Astrocyte (in vitro differentiated cells and primary cell): ENCODE data around the gene PRRC2B. TPM values are rescaled to one million over a fixed set of nuclear protein-coding genes. Genes with fewer than 3 reads are reported as not detected.

ENCODE experiments used
- DNase-seq: peaks from one replicate; pipeline ENCODE4 v3.0.0-alpha.2; 2010; ENCODE audit warnings: low read depth
- FAIRE-seq: peaks from 2 replicates; lab custom pipeline; 2011; peaks lifted over from hg19 to GRCh38; lab: Jason Lieb, UNC
- H2AFZ ChIP-seq: 2 replicates; pipeline ENCODE4 v1.6.0; 2012; ENCODE audit warnings: low read depth, low read length, inconsistent platforms
- H3K27ac ChIP-seq: 2 replicates; pipeline ENCODE4 v1.5.1; 2011; ENCODE audit warnings: low read depth, low read length, inconsistent platforms
- H3K27me3 ChIP-seq: 2 replicates; pipeline ENCODE4 v1.6.0; 2011; ENCODE audit warnings: low read length, inconsistent platforms; ENCODE audit not compliant: insufficient read depth
- H3K36me3 ChIP-seq: 2 replicates; pipeline ENCODE4 v1.5.1; 2011; ENCODE audit warnings: low read length, inconsistent platforms; ENCODE audit not compliant: insufficient read depth
- H3K4me1 ChIP-seq: 2 replicates; pipeline ENCODE4 v1.5.1; 2011; ENCODE audit warnings: low read length, inconsistent platforms; ENCODE audit not compliant: insufficient read depth
- H3K4me2 ChIP-seq: 2 replicates; pipeline ENCODE4 v1.6.0; 2012; ENCODE audit warnings: low read length, inconsistent platforms
- H3K4me3 ChIP-seq: 2 replicates; pipeline ENCODE4 v1.5.1; 2011; ENCODE audit warnings: low read depth, mild to moderate bottlenecking, low read length, inconsistent platforms; ENCODE audit not compliant: insufficient read depth
- H3K79me2 ChIP-seq: 2 replicates; pipeline ENCODE4 v1.6.0; 2012; ENCODE audit warnings: mild to moderate bottlenecking, low read length, inconsistent platforms; ENCODE audit not compliant: insufficient read depth
- H3K9ac ChIP-seq: 2 replicates; pipeline ENCODE4 v1.6.0; 2012; ENCODE audit warnings: mild to moderate bottlenecking, low read length, inconsistent platforms
- H3K9me3 ChIP-seq: 2 replicates; pipeline ENCODE4 v1.5.1; 2012; ENCODE audit warnings: low read depth, mild to moderate bottlenecking, low read length, inconsistent platforms; ENCODE audit not compliant: insufficient read depth
- H4K20me1 ChIP-seq: 2 replicates; pipeline ENCODE4 v1.6.0; 2012; ENCODE audit warnings: low read length, inconsistent platforms; ENCODE audit not compliant: insufficient read depth
- H3K27ac Mint-ChIP-seq: one replicate; pipeline ENCODE4 v1.8.0; 2021; ENCODE audit warnings: mild to moderate bottlenecking, mixed read lengths; ENCODE audit not compliant: unreplicated experiment
- H3K27me3 Mint-ChIP-seq: one replicate; pipeline ENCODE4 v1.8.0; 2021; ENCODE audit warnings: low read depth, mixed read lengths; ENCODE audit not compliant: unreplicated experiment
- H3K36me3 Mint-ChIP-seq: one replicate; pipeline ENCODE4 v1.8.0; 2021; ENCODE audit warnings: low read depth, mixed read lengths; ENCODE audit not compliant: unreplicated experiment
- H3K4me1 Mint-ChIP-seq: one replicate; pipeline ENCODE4 v1.8.0; 2021; ENCODE audit warnings: low read depth, mixed read lengths; ENCODE audit not compliant: unreplicated experiment
- H3K4me3 Mint-ChIP-seq: one replicate; pipeline ENCODE4 v1.8.0; 2021; ENCODE audit warnings: mild to moderate bottlenecking, moderate library complexity, mixed read lengths; ENCODE audit not compliant: unreplicated experiment
- H3K9me3 Mint-ChIP-seq: one replicate; pipeline ENCODE4 v1.8.0; 2021; ENCODE audit warnings: mild to moderate bottlenecking, mixed read lengths; ENCODE audit not compliant: unreplicated experiment
- EZH2 ChIP-seq: IDR thresholded peaks from 2 replicates; pipeline ENCODE4 v1.6.1; 2012; ENCODE audit warnings: mild to moderate bottlenecking, low read length, inconsistent platforms; ENCODE audit not compliant: insufficient read depth
- total RNA-seq: library from RNA; stranded (reverse); gene quantifications from 2 replicates; pipeline ENCODE4 v1.2.1, GENCODE V29; 2021
- TF ChIP-seq, protein P1 (sequence below): IDR thresholded peaks from 2 replicates; pipeline ENCODE4 v1.5.1; 2011; ENCODE audit warnings: low read depth, mild to moderate bottlenecking, inconsistent platforms, low read length, moderate library complexity; ENCODE audit not compliant: insufficient read depth

Gene PRRC2B
- total RNA-seq, 1 donor from 2014 or later, result 292 TPM

DNA sequence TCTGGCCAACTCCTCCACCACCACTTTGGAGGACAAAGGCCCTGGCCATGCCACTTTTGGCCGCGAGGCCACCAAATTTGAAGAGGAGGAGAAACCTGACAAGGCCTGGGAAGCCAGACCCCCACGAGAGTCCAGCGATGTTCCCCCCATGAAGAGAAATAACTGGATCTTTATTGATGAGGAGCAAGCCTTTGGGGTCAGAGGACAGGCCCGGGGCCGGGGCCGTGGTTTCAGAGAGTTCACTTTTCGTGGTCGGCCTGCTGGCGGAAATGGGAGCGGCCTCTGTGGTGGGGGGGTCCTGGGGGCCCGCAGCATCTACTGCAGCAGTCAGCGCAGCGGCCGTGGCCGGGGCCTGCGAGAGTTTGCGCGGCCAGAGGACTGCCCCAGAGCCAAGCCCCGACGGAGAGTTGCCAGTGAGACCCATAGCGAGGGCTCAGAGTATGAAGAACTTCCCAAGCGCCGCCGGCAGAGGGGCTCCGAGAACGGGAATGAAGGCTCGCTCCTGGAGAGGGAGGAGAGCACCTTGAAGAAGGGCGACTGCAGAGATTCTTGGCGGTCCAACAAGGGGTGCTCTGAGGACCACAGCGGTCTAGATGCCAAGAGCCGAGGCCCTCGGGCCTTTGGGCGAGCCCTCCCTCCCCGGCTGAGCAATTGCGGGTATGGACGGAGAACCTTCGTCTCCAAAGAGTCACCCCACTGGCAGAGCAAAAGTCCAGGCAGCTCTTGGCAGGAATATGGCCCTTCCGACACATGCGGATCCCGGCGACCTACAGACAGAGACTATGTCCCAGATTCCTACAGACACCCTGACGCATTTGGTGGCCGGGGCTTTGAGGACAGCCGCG is 81.4 kb downstream of the PRRC2B start:
- no peaks in the 10 kb centered on the region for H3K27me3 Mint-ChIP-seq
- H3K36me3 ChIP-seq, result peaks cover 63% of the 10 kb centered on the region
- no peak for FAIRE-seq
- peaks cover 2% of the 10 kb centered on the region for H3K9me3 Mint-ChIP-seq
- no peaks in the 10 kb centered on the region for H3K4me1 ChIP-seq
- no peak overlapping the region for H3K4me2 ChIP-seq
- no peak for DNase-seq
- H2AFZ ChIP-seq, result no peak overlapping the region
- no peaks in the 10 kb centered on the region for H3K27me3 ChIP-seq
- H3K36me3 Mint-ChIP-seq, result peaks cover 10% of the 10 kb centered on the region
- no peak overlapping the region for H3K4me3 Mint-ChIP-seq
- H3K4me1 Mint-ChIP-seq, result no peaks in the 10 kb centered on the region
- no peaks in the 10 kb centered on the region for H3K9me3 ChIP-seq
- H3K79me2 ChIP-seq, result peaks cover 86% of the 10 kb centered on the region
- no peak overlapping the region for H3K27ac Mint-ChIP-seq
- peaks cover 93% of the 10 kb centered on the region for H4K20me1 ChIP-seq
- H3K27ac ChIP-seq, result no peak overlapping the region
- H3K9ac ChIP-seq, result no peak overlapping the region
- H3K4me3 ChIP-seq, result no peak overlapping the region
- TF ChIP-seq EZH2, result no peak
- TF ChIP-seq, protein P1, sequence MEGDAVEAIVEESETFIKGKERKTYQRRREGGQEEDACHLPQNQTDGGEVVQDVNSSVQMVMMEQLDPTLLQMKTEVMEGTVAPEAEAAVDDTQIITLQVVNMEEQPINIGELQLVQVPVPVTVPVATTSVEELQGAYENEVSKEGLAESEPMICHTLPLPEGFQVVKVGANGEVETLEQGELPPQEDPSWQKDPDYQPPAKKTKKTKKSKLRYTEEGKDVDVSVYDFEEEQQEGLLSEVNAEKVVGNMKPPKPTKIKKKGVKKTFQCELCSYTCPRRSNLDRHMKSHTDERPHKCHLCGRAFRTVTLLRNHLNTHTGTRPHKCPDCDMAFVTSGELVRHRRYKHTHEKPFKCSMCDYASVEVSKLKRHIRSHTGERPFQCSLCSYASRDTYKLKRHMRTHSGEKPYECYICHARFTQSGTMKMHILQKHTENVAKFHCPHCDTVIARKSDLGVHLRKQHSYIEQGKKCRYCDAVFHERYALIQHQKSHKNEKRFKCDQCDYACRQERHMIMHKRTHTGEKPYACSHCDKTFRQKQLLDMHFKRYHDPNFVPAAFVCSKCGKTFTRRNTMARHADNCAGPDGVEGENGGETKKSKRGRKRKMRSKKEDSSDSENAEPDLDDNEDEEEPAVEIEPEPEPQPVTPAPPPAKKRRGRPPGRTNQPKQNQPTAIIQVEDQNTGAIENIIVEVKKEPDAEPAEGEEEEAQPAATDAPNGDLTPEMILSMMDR, result no peak

DNA sequence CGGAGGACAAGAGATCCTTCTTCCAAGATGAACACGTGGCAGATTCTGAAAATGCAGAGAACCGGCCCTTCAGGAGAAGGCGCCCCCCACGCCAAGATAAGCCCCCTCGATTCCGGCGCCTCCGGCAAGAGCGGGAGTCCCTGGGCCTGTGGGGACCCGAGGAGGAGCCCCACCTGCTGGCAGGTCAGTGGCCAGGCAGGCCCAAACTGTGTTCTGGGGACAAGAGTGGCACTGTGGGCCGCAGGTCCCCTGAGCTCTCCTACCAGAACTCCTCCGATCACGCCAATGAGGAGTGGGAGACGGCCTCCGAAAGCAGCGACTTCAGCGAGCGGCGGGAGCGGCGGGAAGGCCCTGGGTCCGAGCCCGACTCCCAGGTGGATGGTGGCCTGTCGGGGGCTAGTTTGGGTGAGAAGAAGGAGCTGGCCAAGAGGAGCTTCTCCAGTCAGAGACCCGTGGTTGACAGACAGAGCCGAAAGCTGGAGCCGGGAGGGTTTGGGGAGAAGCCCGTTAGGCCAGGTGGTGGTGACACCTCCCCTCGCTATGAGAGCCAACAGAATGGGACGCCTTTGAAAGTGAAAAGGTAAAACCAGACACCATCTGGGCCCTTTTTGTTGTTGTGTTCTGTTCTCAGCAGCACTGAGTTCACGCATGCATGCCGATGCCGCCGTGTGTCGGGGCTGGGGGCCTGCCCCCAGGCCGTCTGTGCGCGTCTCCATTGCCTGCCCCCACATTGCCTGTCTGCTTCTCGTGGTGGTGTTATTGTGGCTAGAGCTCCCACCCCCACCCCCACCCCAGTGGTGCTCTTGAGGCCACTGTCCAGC is 82.3 kb downstream of the PRRC2B start:
- DNase-seq, result no peak
- TF ChIP-seq EZH2, result no peak
- TF ChIP-seq, protein P1, result no peak

More for the DNA sequence above, 82.3 kb downstream of the PRRC2B start:
- Mint-ChIP-seq H3K4me1 (no peaks in the 10 kb centered on the region), H3K4me3 (no peak overlapping the region), H3K27ac (no peak overlapping the region), H3K9me3 (peaks cover 2% of the 10 kb centered on the region), H3K27me3 (no peaks in the 10 kb centered on the region), H3K36me3 (peaks cover 7% of the 10 kb centered on the region)
- peaks cover 91% of the 10 kb centered on the region for H4K20me1 ChIP-seq
- H3K4me3 ChIP-seq, result no peak overlapping the region
- no peaks in the 10 kb centered on the region for H3K27me3 ChIP-seq
- peaks cover 59% of the 10 kb centered on the region for H3K36me3 ChIP-seq
- no peak overlapping the region for H3K9ac ChIP-seq
- H3K79me2 ChIP-seq, result peaks cover 78% of the 10 kb centered on the region
- no peaks in the 10 kb centered on the region for H3K4me1 ChIP-seq
- no peak for FAIRE-seq
- H3K27ac ChIP-seq, result no peak overlapping the region
- no peak overlapping the region for H3K4me2 ChIP-seq
- no peaks in the 10 kb centered on the region for H3K9me3 ChIP-seq
- no peak overlapping the region for H2AFZ ChIP-seq
